HepG2 (cell line): ENCODE measurements around the gene ZFPL1. TPM values are rescaled to one million over a fixed set of nuclear protein-coding genes. Genes with fewer than 3 reads are reported as not detected.

ENCODE experiments used
- ADNP ChIP-seq: sonication (generic); formaldehyde crosslinking; IDR thresholded peaks from 2 replicates; pipeline ENCODE4 v1.4.0; 2020; ENCODE audit warnings: missing genetic modification reagents
- ARHGAP35 ChIP-seq: sonication (generic); formaldehyde crosslinking; IDR thresholded peaks from 2 replicates; pipeline ENCODE4 v1.9.0; 2022; ENCODE audit warnings: mild to moderate bottlenecking, inconsistent platforms, moderate library complexity, missing genetic modification reagents, borderline replicate concordance
- CTCF ChIP-seq: sonication (generic); formaldehyde crosslinking; IDR thresholded peaks from 2 replicates; pipeline ENCODE4 v1.5.0; 2020; ENCODE audit warnings: mild to moderate bottlenecking, missing genetic modification reagents, moderate library complexity
- EED ChIP-seq: sonication (generic); formaldehyde crosslinking; IDR thresholded peaks from 2 replicates; pipeline ENCODE4 v1.5.0; 2020; ENCODE audit warnings: mild to moderate bottlenecking, missing genetic modification reagents
- KIAA2018 ChIP-seq: sonication (generic); formaldehyde crosslinking; IDR thresholded peaks from 2 replicates; pipeline ENCODE4 v1.5.0; 2020; ENCODE audit warnings: mild to moderate bottlenecking, missing genetic modification reagents, borderline replicate concordance
- NR3C1 ChIP-seq: sonication (generic); formaldehyde crosslinking; IDR thresholded peaks from 2 replicates; pipeline ENCODE4 v1.4.0; 2020; ENCODE audit warnings: missing genetic modification reagents
- PATZ1 ChIP-seq: sonication (generic); formaldehyde crosslinking; IDR thresholded peaks from 2 replicates; pipeline ENCODE4 v1.4.0; 2020; ENCODE audit warnings: missing genetic modification reagents
- ZNF121 ChIP-seq: sonication (generic); formaldehyde crosslinking; IDR thresholded peaks from 2 replicates; pipeline ENCODE4 v1.5.0; 2020; ENCODE audit warnings: mild to moderate bottlenecking, missing genetic modification reagents
- ZNF253 ChIP-seq: sonication (generic); formaldehyde crosslinking; IDR thresholded peaks from 2 replicates; pipeline ENCODE4 v1.8.0; 2022; ENCODE audit warnings: mild to moderate bottlenecking, missing genetic modification reagents, borderline replicate concordance
- polyA plus RNA-seq, 8 experiments: library from polyadenylated mRNA; depleted of rRNA in 3 of 8; stranded (reverse) in 7 of 8; unstranded in 1 of 8; fragments of >200 nt; fragmentation: Illumina TruSeq in 4 of 8; extraction: Trizol in 4 of 8; gene quantifications; 2 replicates each; pipeline versions ENCODE4 v1.2.1 to v1.2.3, GENCODE V29; 2011 to 2016; ENCODE audit warnings: low read depth in 4 of 8, missing spikeins in 1 of 8, mixed read lengths in 1 of 8; ENCODE audit not compliant: insufficient read depth in 1 of 8
- total RNA-seq, 5 experiments: library from RNA; depleted of rRNA; stranded (reverse); fragments of >200 nt; fragmentation: Illumina TruSeq; extraction: Trizol; gene quantifications; 2 replicates each; pipeline ENCODE4 v1.2.3, GENCODE V29; 2016; ENCODE audit warnings: low read depth in 1 of 5
- TF ChIP-seq, protein P1 (sequence below): sonication (generic); formaldehyde crosslinking; IDR thresholded peaks from 2 replicates; pipeline ENCODE4 v1.4.0; 2020; ENCODE audit warnings: missing genetic modification reagents

ZFPL1 gene
- total and polyA plus RNA-seq, 2 of the 13 experiments (the other 11 are each of a cell fraction or from before 2014, with no cell fraction given): 32.2 to 56.0 TPM

DNA sequence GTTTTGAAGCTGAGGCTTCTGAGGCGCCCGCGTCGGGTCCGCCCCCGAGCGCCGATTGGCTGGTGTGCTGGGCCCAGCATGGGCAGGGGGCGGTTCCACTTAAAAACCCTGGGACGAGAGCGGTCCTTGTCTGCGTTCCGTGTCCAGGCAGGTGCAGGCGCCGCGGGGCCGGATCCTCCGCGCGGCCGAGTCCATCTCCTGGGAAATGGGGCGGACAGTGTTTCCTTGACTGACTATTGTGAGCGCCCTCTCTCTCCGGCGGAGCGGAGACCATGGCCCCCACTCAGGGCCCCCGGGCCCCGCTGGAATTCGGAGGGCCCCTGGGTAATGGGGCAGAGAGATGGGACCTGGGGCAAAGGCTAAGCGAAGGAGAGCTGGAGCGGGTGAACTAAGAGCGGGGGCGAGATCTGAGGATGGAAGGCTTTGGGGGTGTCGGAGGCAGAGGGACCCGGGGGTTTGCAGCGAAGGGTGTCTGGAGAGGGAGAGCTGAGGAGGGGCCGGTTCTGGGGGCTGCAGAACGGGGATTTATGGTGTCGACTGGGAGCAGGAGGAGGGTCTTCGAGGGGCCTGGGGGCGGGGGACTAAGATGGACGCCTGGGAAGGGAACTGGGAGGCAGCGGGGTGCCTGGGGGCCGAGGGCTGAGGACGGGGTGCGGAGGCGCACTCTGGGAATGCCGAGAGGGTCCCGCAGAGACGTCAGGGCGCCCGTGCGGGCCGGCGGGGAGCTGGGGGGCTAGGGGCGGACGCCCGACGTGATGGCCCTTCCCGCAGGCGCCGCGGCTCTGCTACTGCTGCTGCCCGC lies 27.9 kb downstream of the ZFPL1 start, which contains the start of gene TM7SF2 (continued):
- TF ChIP-seq, protein P1, sequence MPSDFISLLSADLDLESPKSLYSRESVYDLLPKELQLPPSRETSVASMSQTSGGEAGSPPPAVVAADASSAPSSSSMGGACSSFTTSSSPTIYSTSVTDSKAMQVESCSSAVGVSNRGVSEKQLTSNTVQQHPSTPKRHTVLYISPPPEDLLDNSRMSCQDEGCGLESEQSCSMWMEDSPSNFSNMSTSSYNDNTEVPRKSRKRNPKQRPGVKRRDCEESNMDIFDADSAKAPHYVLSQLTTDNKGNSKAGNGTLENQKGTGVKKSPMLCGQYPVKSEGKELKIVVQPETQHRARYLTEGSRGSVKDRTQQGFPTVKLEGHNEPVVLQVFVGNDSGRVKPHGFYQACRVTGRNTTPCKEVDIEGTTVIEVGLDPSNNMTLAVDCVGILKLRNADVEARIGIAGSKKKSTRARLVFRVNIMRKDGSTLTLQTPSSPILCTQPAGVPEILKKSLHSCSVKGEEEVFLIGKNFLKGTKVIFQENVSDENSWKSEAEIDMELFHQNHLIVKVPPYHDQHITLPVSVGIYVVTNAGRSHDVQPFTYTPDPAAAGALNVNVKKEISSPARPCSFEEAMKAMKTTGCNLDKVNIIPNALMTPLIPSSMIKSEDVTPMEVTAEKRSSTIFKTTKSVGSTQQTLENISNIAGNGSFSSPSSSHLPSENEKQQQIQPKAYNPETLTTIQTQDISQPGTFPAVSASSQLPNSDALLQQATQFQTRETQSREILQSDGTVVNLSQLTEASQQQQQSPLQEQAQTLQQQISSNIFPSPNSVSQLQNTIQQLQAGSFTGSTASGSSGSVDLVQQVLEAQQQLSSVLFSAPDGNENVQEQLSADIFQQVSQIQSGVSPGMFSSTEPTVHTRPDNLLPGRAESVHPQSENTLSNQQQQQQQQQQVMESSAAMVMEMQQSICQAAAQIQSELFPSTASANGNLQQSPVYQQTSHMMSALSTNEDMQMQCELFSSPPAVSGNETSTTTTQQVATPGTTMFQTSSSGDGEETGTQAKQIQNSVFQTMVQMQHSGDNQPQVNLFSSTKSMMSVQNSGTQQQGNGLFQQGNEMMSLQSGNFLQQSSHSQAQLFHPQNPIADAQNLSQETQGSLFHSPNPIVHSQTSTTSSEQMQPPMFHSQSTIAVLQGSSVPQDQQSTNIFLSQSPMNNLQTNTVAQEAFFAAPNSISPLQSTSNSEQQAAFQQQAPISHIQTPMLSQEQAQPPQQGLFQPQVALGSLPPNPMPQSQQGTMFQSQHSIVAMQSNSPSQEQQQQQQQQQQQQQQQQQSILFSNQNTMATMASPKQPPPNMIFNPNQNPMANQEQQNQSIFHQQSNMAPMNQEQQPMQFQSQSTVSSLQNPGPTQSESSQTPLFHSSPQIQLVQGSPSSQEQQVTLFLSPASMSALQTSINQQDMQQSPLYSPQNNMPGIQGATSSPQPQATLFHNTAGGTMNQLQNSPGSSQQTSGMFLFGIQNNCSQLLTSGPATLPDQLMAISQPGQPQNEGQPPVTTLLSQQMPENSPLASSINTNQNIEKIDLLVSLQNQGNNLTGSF (CRISPR knock-in tag): peak; percentile 64; the same call in 1 of the 2 replicates
- TF ChIP-seq ZNF121 (no peak), EED (CRISPR knock-in tag) (0 out of 2 replicates have a peak, but pooled peaks have one; percentile 53), NR3C1 (CRISPR knock-in tag) (no peak), ARHGAP35 (no peak), KIAA2018 (CRISPR knock-in tag) (no peak), CTCF (CRISPR knock-in tag) (peak; percentile 11; the same call in 1 of the 2 replicates), ZNF253 (CRISPR knock-in tag) (no peak; the same call in 1 of the 2 replicates), ADNP (CRISPR knock-in tag) (no peak), PATZ1 (CRISPR knock-in tag) (peak; percentile 22; the same call in 1 of the 2 replicates)
